IMR-90 (cell line): ENCODE results near the gene ERCC5. TPM values are rescaled to one million over a fixed set of nuclear protein-coding genes. Genes with fewer than 3 reads are reported as not detected.

Experiments used
- ATAC-seq: fragments of 200-7000 bp; cut with Tn5 transposase; 2 replicates; pipeline ENCODE4 v1.9.1; 2020; ENCODE audit warnings: low read depth, mild to moderate bottlenecking, moderate library complexity
- BruUV-seq: library from RNA; stranded (reverse); fragments of 400-500 nt; replicated peaks from 2 replicates; lab custom pipeline; 2021; lab: Mats Ljungman, UMichigan
- CTCF ChIA-PET: fragments of 300-600 bp; formaldehyde crosslinking; extraction: SDS; loops from one replicate; lab custom pipeline; 2021; ENCODE audit warnings: antibody characterized with exemption; lab: Yijun Ruan, JAX
- POLR2A ChIA-PET: fragments of 300-600 bp; sonication (Branson Sonifier 250); formaldehyde crosslinking; loops from one replicate; lab custom pipeline; 2022; ENCODE audit warnings: antibody characterized with exemption; ENCODE audit not compliant: unreplicated experiment; lab: Charles Lee
- DNase-seq: peaks from one replicate; pipeline ENCODE4 v3.0.0; 2013
- H2AFZ ChIP-seq: replicated peaks from 2 replicates; pipeline ENCODE3; 2013; ENCODE audit warnings: low read length, mild to moderate bottlenecking; ENCODE audit not compliant: poor library complexity
- H2AK5ac ChIP-seq: 2 replicates; pipeline ENCODE4 v1.6.1; 2013; ENCODE audit warnings: low read depth, low read length, inconsistent platforms
- H2AK9ac ChIP-seq: replicated peaks from 2 replicates; pipeline ENCODE3; 2013; ENCODE audit warnings: mild to moderate bottlenecking, low read depth, low read length, moderate library complexity; ENCODE audit not compliant: poor library complexity
- H2BK120ac ChIP-seq: 2 replicates; pipeline ENCODE4 v1.6.1; 2013; ENCODE audit warnings: low read depth, low read length, inconsistent platforms
- H2BK15ac ChIP-seq: 3 replicates; pipeline ENCODE4 v1.6.1; 2013; ENCODE audit warnings: low read depth, low read length, inconsistent platforms
- H2BK20ac ChIP-seq: 2 replicates; pipeline ENCODE4 v1.6.1; 2013; ENCODE audit warnings: low read depth, mild to moderate bottlenecking, inconsistent platforms, low read length, moderate library complexity
- H2BK5ac ChIP-seq: 2 replicates; pipeline ENCODE4 v1.6.1; 2013; ENCODE audit warnings: mild to moderate bottlenecking, low read depth, low read length, inconsistent platforms; ENCODE audit not compliant: poor library complexity, severe bottlenecking
- H3K14ac ChIP-seq: replicated peaks from 2 replicates; pipeline ENCODE4 v1.6.1; 2013; ENCODE audit warnings: low read depth, low read length, inconsistent platforms
- H3K18ac ChIP-seq: 2 replicates; pipeline ENCODE4 v1.6.1; 2013; ENCODE audit warnings: low read depth, low read length, control low read depth
- H3K23ac ChIP-seq: 2 replicates; pipeline ENCODE4 v1.6.1; 2013; ENCODE audit warnings: low read depth, low read length, inconsistent platforms
- H3K27ac ChIP-seq: 2 replicates; pipeline ENCODE4 v1.5.1; 2013; ENCODE audit warnings: mild to moderate bottlenecking, control low read depth, low read length; ENCODE audit not compliant: insufficient read depth
- H3K27me3 ChIP-seq: 2 replicates; pipeline ENCODE4 v1.6.1; 2013; ENCODE audit warnings: low read length; ENCODE audit not compliant: control insufficient read depth, insufficient read depth
- H3K36me3 ChIP-seq: 2 replicates; pipeline ENCODE4 v1.6.1; 2013; ENCODE audit warnings: low read length, mixed read lengths; ENCODE audit not compliant: control insufficient read depth, insufficient read depth
- H3K4ac ChIP-seq: 2 replicates; pipeline ENCODE4 v1.6.1; 2013; ENCODE audit warnings: low read depth, low read length, inconsistent platforms
- H3K4me1 ChIP-seq: 2 replicates; pipeline ENCODE4 v1.6.1; 2013; ENCODE audit warnings: low read length, mixed read lengths; ENCODE audit not compliant: control insufficient read depth, insufficient read depth
- H3K4me2 ChIP-seq: 2 replicates; pipeline ENCODE4 v1.6.1; 2013; ENCODE audit warnings: low read depth, mild to moderate bottlenecking, control low read depth, low read length, moderate library complexity
- H3K4me3 ChIP-seq: 2 replicates; pipeline ENCODE4 v1.5.1; 2013; ENCODE audit warnings: low read depth, mild to moderate bottlenecking, control low read depth, low read length, moderate library complexity; ENCODE audit not compliant: insufficient read depth
- H3K56ac ChIP-seq: 2 replicates; pipeline ENCODE4 v1.6.1; 2013; ENCODE audit warnings: low read length, inconsistent platforms; ENCODE audit not compliant: insufficient read depth; ENCODE audit errors: extremely low read depth
- H3K79me1 ChIP-seq, 2 experiments: 2 replicates each; pipeline ENCODE4 v1.6.1; 2013; ENCODE audit warnings: low read length in 2 of 2, inconsistent platforms in 1 of 2, low read depth in 1 of 2
- H3K9ac ChIP-seq: 2 replicates; pipeline ENCODE4 v1.6.1; 2013; ENCODE audit warnings: low read depth, low read length, control low read depth
- H3K9me1 ChIP-seq: 2 replicates; pipeline ENCODE4 v1.6.1; 2013; ENCODE audit warnings: low read length, inconsistent platforms; ENCODE audit not compliant: insufficient read depth
- H3K9me3 ChIP-seq: 2 replicates; pipeline ENCODE4 v1.6.1; 2013; ENCODE audit warnings: low read length; ENCODE audit not compliant: control insufficient read depth, insufficient read depth
- H4K20me1 ChIP-seq: 2 replicates; pipeline ENCODE4 v1.6.1; 2013; ENCODE audit warnings: low read length, inconsistent platforms; ENCODE audit not compliant: insufficient read depth
- H4K5ac ChIP-seq: 2 replicates; pipeline ENCODE4 v1.6.1; 2013; ENCODE audit warnings: mild to moderate bottlenecking, low read depth, low read length, control low read depth
- H4K8ac ChIP-seq, 2 experiments: 2 replicates each; pipeline ENCODE4 v1.6.1; 2013; ENCODE audit warnings: low read depth in 2 of 2, low read length in 2 of 2, control low read depth in 1 of 2, inconsistent platforms in 1 of 2
- H4K91ac ChIP-seq: 2 replicates; pipeline ENCODE4 v1.6.1; 2013; ENCODE audit warnings: low read depth, low read length, inconsistent platforms; ENCODE audit not compliant: insufficient read depth
- BHLHE40 ChIP-seq: fragments of 150-350 bp; IDR thresholded peaks from 2 replicates; pipeline ENCODE4 v1.6.1; 2016; ENCODE audit warnings: mild to moderate bottlenecking, low read depth, low read length
- CEBPB ChIP-seq: IDR thresholded peaks from 2 replicates; pipeline ENCODE4 v1.6.1; 2012; ENCODE audit warnings: low read depth, low read length, improper control_type of control experiment
- CHD1 ChIP-seq: IDR thresholded peaks from 2 replicates; pipeline ENCODE4 v1.6.1; 2012; ENCODE audit warnings: low read depth, low read length, improper control_type of control experiment
- FOS ChIP-seq: fragments of 150-350 bp; IDR thresholded peaks from 2 replicates; pipeline ENCODE4 v1.6.1; 2016; ENCODE audit warnings: low read depth, low read length
- MAFK ChIP-seq: IDR thresholded peaks from 2 replicates; pipeline ENCODE4 v1.6.1; 2012; ENCODE audit warnings: low read depth, low read length, improper control_type of control experiment
- MAZ ChIP-seq: IDR thresholded peaks from 2 replicates; pipeline ENCODE4 v1.6.1; 2012; ENCODE audit warnings: low read depth, mild to moderate bottlenecking, low read length, improper control_type of control experiment, moderate library complexity, borderline replicate concordance
- MXI1 ChIP-seq: IDR thresholded peaks from 2 replicates; pipeline ENCODE4 v1.6.1; 2012; ENCODE audit warnings: low read depth, mild to moderate bottlenecking, low read length, moderate library complexity, borderline replicate concordance
- NFE2L2 ChIP-seq: fragments of 150-350 bp; IDR thresholded peaks from 2 replicates; pipeline ENCODE4 v1.6.1; 2016; ENCODE audit warnings: low read depth, mild to moderate bottlenecking, low read length
- POLR2A ChIP-seq: IDR thresholded peaks from 2 replicates; pipeline ENCODE4 v1.6.1; 2012; ENCODE audit warnings: mild to moderate bottlenecking, low read depth, low read length
- RAD21 ChIP-seq: IDR thresholded peaks from 2 replicates; pipeline ENCODE4 v1.6.1; 2012; ENCODE audit warnings: low read length, improper control_type of control experiment
- RCOR1 ChIP-seq: IDR thresholded peaks from 2 replicates; pipeline ENCODE4 v1.6.1; 2012; ENCODE audit warnings: mild to moderate bottlenecking, low read length, improper control_type of control experiment; ENCODE audit not compliant: insufficient replicate concordance
- RFX5 ChIP-seq: IDR thresholded peaks from 2 replicates; pipeline ENCODE4 v1.8.0; 2012; ENCODE audit warnings: low read depth, mild to moderate bottlenecking, low read length, moderate library complexity
- SMC3 ChIP-seq: fragments of 150-350 bp; IDR thresholded peaks from 2 replicates; pipeline ENCODE4 v1.6.1; 2016; ENCODE audit warnings: low read depth, mild to moderate bottlenecking, antibody characterized with exemption, low read length, moderate library complexity
- USF2 ChIP-seq: fragments of 150-350 bp; IDR thresholded peaks from 2 replicates; pipeline ENCODE4 v1.6.1; 2017; ENCODE audit warnings: mild to moderate bottlenecking, antibody characterized with exemption, low read length, low read depth
- WGBS, 2 experiments: methylation state at CpG; one replicate each; pipeline versions ENCODE4 v1.1.5 to v1.1.7; 2013; ENCODE audit warnings: missing lambda C conversion rate in 2 of 2; ENCODE audit not compliant: insufficient read length in 1 of 2; ENCODE audit errors: extremely low coverage in 2 of 2; 5-methylcytosine and 5-hydroxymethylcytosine counted together
- dilution Hi-C: fragments of 300-500 bp; cut with HindIII; formaldehyde crosslinking; loops from one replicate; pipeline ENCODE4 v1.14.3; 2018; ENCODE audit warnings: low sequenced_read_pairs; ENCODE audit not compliant: unreplicated experiment
- in situ Hi-C: fragments of 300-500 bp; cut with MboI; formaldehyde crosslinking; loops from 3 replicates; pipeline ENCODE4 v1.14.3; 2019; ENCODE audit warnings: low sequenced_read_pairs, inconsistent platforms, mixed read lengths
- intact Hi-C: fragments of 100-400 bp; cut with micrococcal nuclease; formaldehyde crosslinking; loops from 2 replicates; pipeline ENCODE4 v1.10.0; 2022
- polyA plus RNA-seq, 3 experiments: library from polyadenylated mRNA; depleted of rRNA; stranded (reverse); fragments of >200 nt; gene quantifications; 2 replicates each; pipeline ENCODE4 v1.2.3, GENCODE V29; 2012; ENCODE audit warnings: low replicate concordance in 1 of 3
- total RNA-seq: library from RNA; depleted of rRNA; stranded (reverse); fragments of >200 nt; gene quantifications from 2 replicates; pipeline ENCODE4 v1.2.3, GENCODE V29; 2012
- TF ChIP-seq, protein P1 (sequence below): fragments of 150-350 bp; IDR thresholded peaks from 2 replicates; pipeline ENCODE4 v1.6.1; 2016; ENCODE audit warnings: low read depth, mild to moderate bottlenecking, low read length, moderate library complexity, borderline replicate concordance
- TF ChIP-seq, protein P2 (sequence below): conservative IDR thresholded peaks from 2 replicates; pipeline ENCODE4 v1.5.1; 2012; ENCODE audit warnings: mild to moderate bottlenecking, low read depth, low read length, improper control_type of control experiment

Gene ERCC5
- total and polyA plus RNA-seq, 2 of the 4 experiments (the other 2 are of a cell fraction) = 29.7 to 34.4 TPM

DNA sequence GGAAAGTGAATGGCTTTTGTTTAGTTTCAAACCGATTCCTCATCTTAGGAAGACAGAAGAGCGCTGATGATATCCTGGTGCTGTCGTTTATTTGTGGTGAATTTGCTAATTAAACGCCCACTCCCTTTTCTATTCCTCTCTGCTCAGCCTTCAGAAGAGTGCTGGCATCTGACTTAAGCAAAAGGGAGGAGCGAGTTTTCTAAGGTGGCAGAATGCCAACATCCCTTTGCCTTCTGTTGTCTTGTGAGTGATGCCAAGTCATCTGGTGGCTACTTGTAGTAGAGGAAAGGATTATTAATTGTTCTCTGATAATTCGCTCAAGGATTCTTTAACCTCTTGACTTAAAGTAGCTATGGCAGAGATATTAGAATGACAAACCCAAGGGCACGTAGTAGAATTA is 68.1 kb downstream of the ERCC5 start:
- DNase-seq (peak; percentile 16), ATAC-seq (no peak)
- H3K23ac ChIP-seq = no peak overlapping the region
- CTCF ChIA-PET = no interaction called here
- H2BK20ac ChIP-seq = no peak overlapping the region
- no CpG with 5 or more reads among the region's 7 CpGs for WGBS, 2 experiments
- dilution Hi-C loops = no loop called here
- H3K9me1 ChIP-seq = no peaks in the 10 kb centered on the region
- H3K27ac ChIP-seq = no peak overlapping the region
- H3K14ac ChIP-seq = no peak overlapping the region
- no peak overlapping the region for H4K91ac ChIP-seq
- H3K18ac ChIP-seq = no peak overlapping the region
- H3K9me3 ChIP-seq = no peaks in the 10 kb centered on the region
- H2AK5ac ChIP-seq = no peak overlapping the region
- no peak for TF ChIP-seq RAD21
- no peak for TF ChIP-seq RFX5
- no peak for TF ChIP-seq POLR2A
- no peak for TF ChIP-seq FOS
- TF ChIP-seq MAFK = no peak
- no peak for TF ChIP-seq NFE2L2
- TF ChIP-seq MXI1 = no peak
- TF ChIP-seq SMC3 = no peak
- no peak for TF ChIP-seq USF2
- TF ChIP-seq, protein P1, sequence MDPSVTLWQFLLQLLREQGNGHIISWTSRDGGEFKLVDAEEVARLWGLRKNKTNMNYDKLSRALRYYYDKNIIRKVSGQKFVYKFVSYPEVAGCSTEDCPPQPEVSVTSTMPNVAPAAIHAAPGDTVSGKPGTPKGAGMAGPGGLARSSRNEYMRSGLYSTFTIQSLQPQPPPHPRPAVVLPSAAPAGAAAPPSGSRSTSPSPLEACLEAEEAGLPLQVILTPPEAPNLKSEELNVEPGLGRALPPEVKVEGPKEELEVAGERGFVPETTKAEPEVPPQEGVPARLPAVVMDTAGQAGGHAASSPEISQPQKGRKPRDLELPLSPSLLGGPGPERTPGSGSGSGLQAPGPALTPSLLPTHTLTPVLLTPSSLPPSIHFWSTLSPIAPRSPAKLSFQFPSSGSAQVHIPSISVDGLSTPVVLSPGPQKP = no peak
- TF ChIP-seq CHD1 = no peak
- no peak for TF ChIP-seq CEBPB
- TF ChIP-seq, protein P2, sequence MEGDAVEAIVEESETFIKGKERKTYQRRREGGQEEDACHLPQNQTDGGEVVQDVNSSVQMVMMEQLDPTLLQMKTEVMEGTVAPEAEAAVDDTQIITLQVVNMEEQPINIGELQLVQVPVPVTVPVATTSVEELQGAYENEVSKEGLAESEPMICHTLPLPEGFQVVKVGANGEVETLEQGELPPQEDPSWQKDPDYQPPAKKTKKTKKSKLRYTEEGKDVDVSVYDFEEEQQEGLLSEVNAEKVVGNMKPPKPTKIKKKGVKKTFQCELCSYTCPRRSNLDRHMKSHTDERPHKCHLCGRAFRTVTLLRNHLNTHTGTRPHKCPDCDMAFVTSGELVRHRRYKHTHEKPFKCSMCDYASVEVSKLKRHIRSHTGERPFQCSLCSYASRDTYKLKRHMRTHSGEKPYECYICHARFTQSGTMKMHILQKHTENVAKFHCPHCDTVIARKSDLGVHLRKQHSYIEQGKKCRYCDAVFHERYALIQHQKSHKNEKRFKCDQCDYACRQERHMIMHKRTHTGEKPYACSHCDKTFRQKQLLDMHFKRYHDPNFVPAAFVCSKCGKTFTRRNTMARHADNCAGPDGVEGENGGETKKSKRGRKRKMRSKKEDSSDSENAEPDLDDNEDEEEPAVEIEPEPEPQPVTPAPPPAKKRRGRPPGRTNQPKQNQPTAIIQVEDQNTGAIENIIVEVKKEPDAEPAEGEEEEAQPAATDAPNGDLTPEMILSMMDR = no peak
- TF ChIP-seq MAZ = no peak
- TF ChIP-seq BHLHE40 = no peak
- no peak for TF ChIP-seq RCOR1
- intact Hi-C loops = no loop called here
- in situ Hi-C loops = no loop called here
- H3K79me1 ChIP-seq = no peaks in the 10 kb centered on the region
- POLR2A ChIA-PET = no interaction called here
- no peak overlapping the region for H3K56ac ChIP-seq
- H2AK9ac ChIP-seq = no peak overlapping the region
- no peak overlapping the region for H3K4ac ChIP-seq
- no peak overlapping the region for H2BK120ac ChIP-seq
- H4K8ac ChIP-seq = no peak overlapping the region
- H4K20me1 ChIP-seq = no peaks in the 10 kb centered on the region
- H3K27me3 ChIP-seq = peaks cover 7% of the 10 kb centered on the region
- H2BK15ac ChIP-seq = no peak overlapping the region
- no peak overlapping the region for H3K4me3 ChIP-seq
- H4K5ac ChIP-seq = no peak overlapping the region
- H3K36me3 ChIP-seq = no peaks in the 10 kb centered on the region
- no peak overlapping the region for H2BK5ac ChIP-seq
- no peak overlapping the region for H3K9ac ChIP-seq
- no TSS peak for BruUV-seq
- no peak overlapping the region for H3K4me2 ChIP-seq
- H3K4me1 ChIP-seq = no peaks in the 10 kb centered on the region
- H2AFZ ChIP-seq = no peak overlapping the region
